Liver (tissue), 9 donors: Measurements from ENCODE around the gene ADAR. TPM values are rescaled to one million over a fixed set of nuclear protein-coding genes. Genes with fewer than 3 reads are reported as not detected.

Experiments
- DNase-seq: peaks from one replicate; pipeline ENCODE4 v3.0.0-alpha.2; 2017; ENCODE audit warnings: low spot score
- H3K27ac ChIP-seq, 2 donors: one replicate each; pipeline ENCODE4 v1.7.0; 2013; ENCODE audit warnings: inconsistent platforms in 2 of 2, low read length in 2 of 2, control low read depth in 1 of 2, low read depth in 1 of 2, mild to moderate bottlenecking in 1 of 2
- H3K27me3 ChIP-seq, 4 donors: one replicate each; pipeline versions ENCODE4 v1.6.1 to v1.7.0; 2013; ENCODE audit warnings: low read length in 3 of 4, inconsistent platforms in 1 of 4, mild to moderate bottlenecking in 1 of 4, moderate library complexity in 1 of 4; ENCODE audit not compliant: control insufficient read depth in 4 of 4, insufficient read depth in 4 of 4
- H3K36me3 ChIP-seq, 4 donors: one replicate each; pipeline versions ENCODE4 v1.6.1 to v1.7.0; 2013; ENCODE audit warnings: low read length in 3 of 4, mild to moderate bottlenecking in 3 of 4, low read depth in 1 of 4, moderate library complexity in 1 of 4; ENCODE audit not compliant: control insufficient read depth in 4 of 4, insufficient read depth in 3 of 4
- H3K4me1 ChIP-seq, 4 donors: one replicate each; pipeline versions ENCODE4 v1.6.1 to v1.7.0; 2013; ENCODE audit warnings: low read length in 3 of 4, mild to moderate bottlenecking in 3 of 4, moderate library complexity in 1 of 4; ENCODE audit not compliant: control insufficient read depth in 4 of 4, insufficient read depth in 4 of 4
- H3K4me3 ChIP-seq, 3 donors: one replicate each; pipeline versions ENCODE4 v1.6.1 to v1.7.0; 2013; ENCODE audit warnings: low read length in 3 of 3, control low read depth in 1 of 3, low read depth in 1 of 3, mild to moderate bottlenecking in 1 of 3
- H3K9ac ChIP-seq, 2 donors: one replicate each; pipeline ENCODE4 v1.7.0; 2013; ENCODE audit warnings: low read length in 2 of 2, mild to moderate bottlenecking in 2 of 2, moderate library complexity in 2 of 2, control low read depth in 1 of 2, low read depth in 1 of 2
- H3K9me3 ChIP-seq, 4 donors: one replicate each; pipeline versions ENCODE4 v1.6.1 to v1.7.0; 2013; ENCODE audit warnings: low read length in 3 of 4; ENCODE audit not compliant: control insufficient read depth in 4 of 4
- FOXA2 ChIP-seq: IDR thresholded peaks from 2 replicates; pipeline ENCODE4 v1.6.1; 2016; ENCODE audit warnings: antibody characterized with exemption
- GABPA ChIP-seq, 2 donors: IDR thresholded peaks in 1 of 2; conservative IDR thresholded peaks in 1 of 2; 2 replicates each; pipeline ENCODE4 v1.6.1; 2016; ENCODE audit warnings: antibody characterized with exemption in 2 of 2, mild to moderate bottlenecking in 1 of 2, moderate library complexity in 1 of 2
- HNF4A ChIP-seq, 2 donors: conservative IDR thresholded peaks; 2 replicates each; pipeline ENCODE4 v1.6.1; 2016; ENCODE audit warnings: antibody characterized with exemption in 2 of 2, mild to moderate bottlenecking in 2 of 2
- HNF4G ChIP-seq: IDR thresholded peaks from 2 replicates; pipeline ENCODE4 v1.6.1; 2016; ENCODE audit warnings: antibody characterized with exemption
- JUND ChIP-seq, 2 donors: IDR thresholded peaks; 2 replicates each; pipeline ENCODE4 v1.6.1; 2016; ENCODE audit warnings: antibody characterized with exemption in 2 of 2
- NR2F2 ChIP-seq: IDR thresholded peaks from 2 replicates; pipeline ENCODE4 v1.6.1; 2016; ENCODE audit warnings: antibody characterized with exemption
- RAD21 ChIP-seq, 2 donors: IDR thresholded peaks; 2 replicates each; pipeline ENCODE4 v1.6.1; 2016; ENCODE audit warnings: antibody characterized with exemption in 2 of 2, mild to moderate bottlenecking in 2 of 2
- RXRA ChIP-seq, 2 donors: IDR thresholded peaks; 2 replicates each; pipeline ENCODE4 v1.6.1; 2017 to 2018; ENCODE audit warnings: antibody characterized with exemption in 2 of 2, mild to moderate bottlenecking in 1 of 2
- SP1 ChIP-seq: IDR thresholded peaks from 2 replicates; pipeline ENCODE4 v1.6.1; 2018; ENCODE audit warnings: antibody characterized with exemption, mild to moderate bottlenecking
- TAF1 ChIP-seq: conservative IDR thresholded peaks from 2 replicates; pipeline ENCODE4 v1.6.1; 2016; ENCODE audit warnings: antibody characterized with exemption, mild to moderate bottlenecking
- YY1 ChIP-seq: IDR thresholded peaks from 2 replicates; pipeline ENCODE4 v1.6.1; 2016; ENCODE audit warnings: antibody characterized with exemption, mild to moderate bottlenecking
- WGBS: extraction: QIAGEN DNeasy Blood & Tissue Kit; methylation state at CpG from one replicate; pipeline ENCODE4 v1.1.7; 2013; 5-methylcytosine and 5-hydroxymethylcytosine counted together
- polyA plus RNA-seq, 2 donors: library from polyadenylated mRNA; stranded (reverse) in 1 of 2; unstranded in 1 of 2; fragments of 200-250 nt in 1 of 2; fragments of >200 nt in 1 of 2; fragmentation: Nextera tagmentation in 1 of 2; extraction: Ambion mirVana in 1 of 2; gene quantifications; one replicate each; pipeline versions ENCODE4 v1.2.1 to v1.2.3, GENCODE V29; 2013 to 2015
- total RNA-seq, 2 donors: library from RNA; depleted of rRNA; stranded (reverse); fragments of >200 nt; gene quantifications; one replicate each; pipeline ENCODE4 v1.2.3, GENCODE V29; 2014
- TF ChIP-seq, protein P1 (sequence below): IDR thresholded peaks from 2 replicates; pipeline ENCODE4 v1.6.1; 2016; ENCODE audit warnings: antibody characterized with exemption
- TF ChIP-seq, protein P2 (sequence below): IDR thresholded peaks from 2 replicates; pipeline ENCODE4 v1.6.1; 2016; ENCODE audit warnings: antibody characterized with exemption
- TF ChIP-seq, protein P3 (sequence below): IDR thresholded peaks from 2 replicates; pipeline ENCODE4 v1.6.1; 2016; ENCODE audit warnings: antibody characterized with exemption, mild to moderate bottlenecking
- TF ChIP-seq, protein P4 (sequence below): fragments of 150-350 bp; IDR thresholded peaks from 2 replicates; pipeline ENCODE4 v1.5.1; 2017; ENCODE audit warnings: improper control_type of control experiment, low read depth, low read length; ENCODE audit not compliant: missing input control
- donor health status: healthy.
- donor health status: healthy.
- donor health status: healthy.
- donor health status: healthy.
- donor health status: healthy.

The ADAR gene
- total and polyA plus RNA-seq, 4 donors = 39.3 to 76.1 (median 51.1) TPM

DNA sequence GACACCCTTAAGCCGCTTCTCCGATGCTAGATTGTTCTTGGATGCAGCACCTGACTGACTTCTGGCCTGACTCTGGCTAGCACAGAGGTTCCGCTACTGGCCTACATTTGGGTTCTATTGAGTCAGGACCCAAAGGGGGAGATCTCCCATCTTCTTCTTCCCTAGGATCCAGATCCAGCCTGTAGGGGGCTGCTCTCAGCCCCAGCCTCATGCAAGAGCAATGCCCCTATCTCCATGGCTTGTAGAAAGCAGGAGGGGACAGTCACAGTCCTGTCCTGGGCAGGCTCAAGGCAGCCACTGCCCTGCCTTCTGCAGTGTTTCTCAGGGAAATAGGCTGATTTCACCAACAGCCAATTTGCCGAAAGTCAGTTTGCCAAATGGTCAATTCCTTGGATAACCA, 6.3 kb upstream of the ADAR start:
- no peaks in the 10 kb centered on the region for H3K36me3 ChIP-seq
- H3K27ac ChIP-seq = no peak overlapping the region
- H3K4me3 ChIP-seq = no peak overlapping the region
- H3K9me3 ChIP-seq = no peaks in the 10 kb centered on the region
- TF ChIP-seq HNF4G (no peak), JUND (IDR thresholded peaks at IDR 0.05) (no peak), YY1 (no peak), TAF1 (no peak), NR2F2 (no peak)
- TF ChIP-seq, protein P1, sequence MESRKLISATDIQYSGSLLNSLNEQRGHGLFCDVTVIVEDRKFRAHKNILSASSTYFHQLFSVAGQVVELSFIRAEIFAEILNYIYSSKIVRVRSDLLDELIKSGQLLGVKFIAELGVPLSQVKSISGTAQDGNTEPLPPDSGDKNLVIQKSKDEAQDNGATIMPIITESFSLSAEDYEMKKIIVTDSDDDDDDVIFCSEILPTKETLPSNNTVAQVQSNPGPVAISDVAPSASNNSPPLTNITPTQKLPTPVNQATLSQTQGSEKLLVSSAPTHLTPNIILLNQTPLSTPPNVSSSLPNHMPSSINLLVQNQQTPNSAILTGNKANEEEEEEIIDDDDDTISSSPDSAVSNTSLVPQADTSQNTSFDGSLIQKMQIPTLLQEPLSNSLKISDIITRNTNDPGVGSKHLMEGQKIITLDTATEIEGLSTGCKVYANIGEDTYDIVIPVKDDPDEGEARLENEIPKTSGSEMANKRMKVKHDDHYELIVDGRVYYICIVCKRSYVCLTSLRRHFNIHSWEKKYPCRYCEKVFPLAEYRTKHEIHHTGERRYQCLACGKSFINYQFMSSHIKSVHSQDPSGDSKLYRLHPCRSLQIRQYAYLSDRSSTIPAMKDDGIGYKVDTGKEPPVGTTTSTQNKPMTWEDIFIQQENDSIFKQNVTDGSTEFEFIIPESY = no peak
- TF ChIP-seq, protein P2, sequence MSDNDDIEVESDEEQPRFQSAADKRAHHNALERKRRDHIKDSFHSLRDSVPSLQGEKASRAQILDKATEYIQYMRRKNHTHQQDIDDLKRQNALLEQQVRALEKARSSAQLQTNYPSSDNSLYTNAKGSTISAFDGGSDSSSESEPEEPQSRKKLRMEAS = no peak
- no peaks in the 10 kb centered on the region for H3K27me3 ChIP-seq
- WGBS = 97% methylated on average over 4 of the region's 4 CpGs
- no peak for DNase-seq
- H3K4me1 ChIP-seq = peaks cover 0 to 9% (median 4%) of the 10 kb centered on the region in 4 donors
- H3K9ac ChIP-seq = no peak overlapping the region

DNA sequence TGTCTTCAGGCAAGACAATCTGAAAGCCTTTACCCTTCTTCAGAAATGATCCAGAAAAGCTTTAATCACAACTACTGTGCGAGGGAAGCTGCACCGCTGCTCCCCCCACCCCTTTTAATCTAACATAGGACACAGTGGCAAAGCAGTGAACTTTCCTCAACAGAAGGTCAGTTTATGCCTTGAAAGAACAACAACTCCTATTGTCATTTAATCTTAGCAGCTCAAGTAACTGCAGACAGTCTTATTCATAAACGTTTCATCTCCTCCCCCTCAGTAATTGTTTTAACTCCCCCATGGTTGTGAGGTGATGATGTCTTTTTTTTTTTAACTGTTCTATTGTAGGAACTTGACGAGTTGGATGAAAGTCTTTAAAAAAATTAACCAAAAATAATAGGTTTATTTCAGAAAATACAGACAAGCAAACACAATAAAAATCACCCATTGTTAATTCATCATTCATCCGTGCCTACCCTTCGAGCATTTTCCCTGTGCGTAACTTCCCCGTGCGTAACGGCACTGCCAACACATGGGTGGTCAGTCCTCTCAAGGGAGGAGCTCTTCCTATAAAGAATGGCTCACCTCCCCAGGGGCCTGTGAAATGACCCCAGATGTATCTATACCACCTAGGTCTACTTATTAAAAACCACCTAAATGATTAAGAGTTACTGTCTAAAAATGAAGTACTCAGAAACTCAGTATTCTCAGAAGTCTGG, 3.3 kb upstream of the ADAR start:
- TF ChIP-seq YY1 = no peak
- Histone ChIP-seq H3K4me3 (no peak overlapping the region), H3K9ac (no peak overlapping the region), H3K36me3 (no peaks in the 10 kb centered on the region), H3K27ac (no peak overlapping the region), H3K4me1 (peaks cover 2 to 19% (median 8%) of the 10 kb centered on the region in 4 donors), H3K27me3 (no peaks in the 10 kb centered on the region), H3K9me3 (no peaks in the 10 kb centered on the region)
- no peak for DNase-seq
- WGBS = 80% methylated on average over 10 of the region's 10 CpGs

DNA sequence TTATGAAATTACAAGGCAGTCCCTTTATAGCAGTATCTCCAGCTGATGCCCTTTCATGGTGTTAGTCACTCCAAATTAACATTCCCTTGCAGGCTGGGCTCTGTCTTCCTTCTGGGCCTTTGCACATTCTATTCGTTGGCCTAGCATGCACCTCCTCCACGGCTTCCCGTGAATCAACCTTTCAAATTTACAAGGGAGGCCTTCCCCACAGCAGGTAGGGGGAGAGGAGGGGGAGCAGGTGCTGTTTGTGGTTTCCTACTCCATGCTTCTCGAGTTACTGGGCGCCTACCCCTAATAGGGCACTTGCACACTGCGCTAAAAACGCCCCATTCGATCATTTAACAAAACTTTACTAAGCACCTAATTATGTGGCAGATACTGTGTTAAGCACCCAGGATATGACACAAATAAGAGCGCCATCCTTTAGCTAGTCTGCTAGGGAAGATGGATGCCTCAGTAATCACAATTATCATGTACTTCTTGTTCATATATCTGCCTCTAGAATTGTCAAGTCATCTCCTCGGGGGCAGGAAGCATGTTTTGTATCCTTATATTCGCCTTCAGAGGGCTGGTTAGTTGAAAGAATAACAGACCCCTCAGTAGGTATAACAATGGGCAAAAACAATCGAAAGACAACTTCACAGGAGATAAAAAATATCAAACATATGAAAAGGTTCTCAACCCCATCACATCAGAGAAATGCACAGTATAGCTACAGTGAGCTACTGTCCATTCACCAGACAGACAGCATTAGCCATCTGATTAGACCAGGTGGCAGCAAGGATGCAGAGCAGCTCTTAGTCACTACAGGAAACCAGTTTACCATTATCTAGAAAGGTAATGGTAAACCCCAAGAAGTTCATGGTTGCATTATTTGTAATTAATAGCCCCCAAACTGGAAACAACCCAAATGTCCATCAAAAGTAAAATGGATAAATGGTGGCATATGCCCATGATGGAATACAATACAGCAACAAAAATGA, 1.7 kb upstream of the ADAR start:
- Histone ChIP-seq H3K27ac (peak overlapping the region in 1 of 2 donors; percentile 98), H3K36me3 (no peaks in the 10 kb centered on the region)

More for the DNA sequence above, 1.7 kb upstream of the ADAR start:
- Histone ChIP-seq H3K9me3 (no peaks in the 10 kb centered on the region), H3K27me3 (no peaks in the 10 kb centered on the region), H3K4me1 (peaks cover 1 to 25% (median 18%) of the 10 kb centered on the region in 4 donors), H3K4me3 (no peak overlapping the region), H3K9ac (peak overlapping the region in 1 of 2 donors; percentile 20)
- WGBS = 76% methylated on average over 12 of the region's 12 CpGs
- no peak for DNase-seq
- no peak for TF ChIP-seq SP1
- TF ChIP-seq, protein P3, sequence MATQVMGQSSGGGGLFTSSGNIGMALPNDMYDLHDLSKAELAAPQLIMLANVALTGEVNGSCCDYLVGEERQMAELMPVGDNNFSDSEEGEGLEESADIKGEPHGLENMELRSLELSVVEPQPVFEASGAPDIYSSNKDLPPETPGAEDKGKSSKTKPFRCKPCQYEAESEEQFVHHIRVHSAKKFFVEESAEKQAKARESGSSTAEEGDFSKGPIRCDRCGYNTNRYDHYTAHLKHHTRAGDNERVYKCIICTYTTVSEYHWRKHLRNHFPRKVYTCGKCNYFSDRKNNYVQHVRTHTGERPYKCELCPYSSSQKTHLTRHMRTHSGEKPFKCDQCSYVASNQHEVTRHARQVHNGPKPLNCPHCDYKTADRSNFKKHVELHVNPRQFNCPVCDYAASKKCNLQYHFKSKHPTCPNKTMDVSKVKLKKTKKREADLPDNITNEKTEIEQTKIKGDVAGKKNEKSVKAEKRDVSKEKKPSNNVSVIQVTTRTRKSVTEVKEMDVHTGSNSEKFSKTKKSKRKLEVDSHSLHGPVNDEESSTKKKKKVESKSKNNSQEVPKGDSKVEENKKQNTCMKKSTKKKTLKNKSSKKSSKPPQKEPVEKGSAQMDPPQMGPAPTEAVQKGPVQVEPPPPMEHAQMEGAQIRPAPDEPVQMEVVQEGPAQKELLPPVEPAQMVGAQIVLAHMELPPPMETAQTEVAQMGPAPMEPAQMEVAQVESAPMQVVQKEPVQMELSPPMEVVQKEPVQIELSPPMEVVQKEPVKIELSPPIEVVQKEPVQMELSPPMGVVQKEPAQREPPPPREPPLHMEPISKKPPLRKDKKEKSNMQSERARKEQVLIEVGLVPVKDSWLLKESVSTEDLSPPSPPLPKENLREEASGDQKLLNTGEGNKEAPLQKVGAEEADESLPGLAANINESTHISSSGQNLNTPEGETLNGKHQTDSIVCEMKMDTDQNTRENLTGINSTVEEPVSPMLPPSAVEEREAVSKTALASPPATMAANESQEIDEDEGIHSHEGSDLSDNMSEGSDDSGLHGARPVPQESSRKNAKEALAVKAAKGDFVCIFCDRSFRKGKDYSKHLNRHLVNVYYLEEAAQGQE = no peak
- no peak for TF ChIP-seq JUND (IDR thresholded peaks at IDR 0.05)
- no peak for TF ChIP-seq TAF1
- no peak for TF ChIP-seq FOXA2
- TF ChIP-seq RAD21 (IDR thresholded peaks at IDR 0.05) = no peak
- TF ChIP-seq HNF4A (conservative IDR thresholded peaks at IDR 0.05) = no peak
- no peak for TF ChIP-seq HNF4G
- TF ChIP-seq, protein P4, sequence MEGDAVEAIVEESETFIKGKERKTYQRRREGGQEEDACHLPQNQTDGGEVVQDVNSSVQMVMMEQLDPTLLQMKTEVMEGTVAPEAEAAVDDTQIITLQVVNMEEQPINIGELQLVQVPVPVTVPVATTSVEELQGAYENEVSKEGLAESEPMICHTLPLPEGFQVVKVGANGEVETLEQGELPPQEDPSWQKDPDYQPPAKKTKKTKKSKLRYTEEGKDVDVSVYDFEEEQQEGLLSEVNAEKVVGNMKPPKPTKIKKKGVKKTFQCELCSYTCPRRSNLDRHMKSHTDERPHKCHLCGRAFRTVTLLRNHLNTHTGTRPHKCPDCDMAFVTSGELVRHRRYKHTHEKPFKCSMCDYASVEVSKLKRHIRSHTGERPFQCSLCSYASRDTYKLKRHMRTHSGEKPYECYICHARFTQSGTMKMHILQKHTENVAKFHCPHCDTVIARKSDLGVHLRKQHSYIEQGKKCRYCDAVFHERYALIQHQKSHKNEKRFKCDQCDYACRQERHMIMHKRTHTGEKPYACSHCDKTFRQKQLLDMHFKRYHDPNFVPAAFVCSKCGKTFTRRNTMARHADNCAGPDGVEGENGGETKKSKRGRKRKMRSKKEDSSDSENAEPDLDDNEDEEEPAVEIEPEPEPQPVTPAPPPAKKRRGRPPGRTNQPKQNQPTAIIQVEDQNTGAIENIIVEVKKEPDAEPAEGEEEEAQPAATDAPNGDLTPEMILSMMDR = no peak
- no peak for TF ChIP-seq RXRA (IDR thresholded peaks at IDR 0.05)
- TF ChIP-seq, protein P1 = no peak
- no peak for TF ChIP-seq GABPA (IDR thresholded peaks at IDR 0.05 in 1 of 2, conservative IDR thresholded peaks at IDR 0.05 in 1 of 2)
